ENCODE data around the gene GTF3C5. TPM values are rescaled to one million over a fixed set of nuclear protein-coding genes. Genes with fewer than 3 reads are reported as not detected.

Gene GTF3C5
- total RNA-seq, 4 donors from 2014 or later = 32.6 to 54.2 (median 39.0) TPM

DNA sequence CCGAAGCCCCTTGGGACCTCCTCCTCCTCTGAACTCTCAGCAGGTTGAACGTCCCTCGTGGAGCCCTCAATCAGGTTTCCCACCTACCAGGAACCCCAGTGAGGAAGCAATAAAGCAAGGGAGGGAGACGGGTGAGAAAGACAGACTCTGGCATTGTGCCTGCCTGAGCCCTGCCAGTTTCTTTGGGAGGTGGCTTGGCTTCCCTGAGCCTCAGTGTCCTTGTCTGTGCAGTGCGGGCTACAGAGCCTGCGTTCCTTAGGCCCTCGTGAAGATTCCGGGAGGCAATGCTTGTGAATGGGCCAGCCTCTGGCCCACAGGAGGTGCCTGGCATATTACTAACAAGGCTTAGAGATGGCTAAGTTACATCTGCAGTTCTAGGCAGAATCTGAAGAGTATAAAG is 11.9 kb downstream of the GTF3C5 start:
- DNase-seq (ENCODE audit: low spot score) = no peak
- ATAC-seq (ENCODE audit: low FRiP score) = no peak

DNA sequence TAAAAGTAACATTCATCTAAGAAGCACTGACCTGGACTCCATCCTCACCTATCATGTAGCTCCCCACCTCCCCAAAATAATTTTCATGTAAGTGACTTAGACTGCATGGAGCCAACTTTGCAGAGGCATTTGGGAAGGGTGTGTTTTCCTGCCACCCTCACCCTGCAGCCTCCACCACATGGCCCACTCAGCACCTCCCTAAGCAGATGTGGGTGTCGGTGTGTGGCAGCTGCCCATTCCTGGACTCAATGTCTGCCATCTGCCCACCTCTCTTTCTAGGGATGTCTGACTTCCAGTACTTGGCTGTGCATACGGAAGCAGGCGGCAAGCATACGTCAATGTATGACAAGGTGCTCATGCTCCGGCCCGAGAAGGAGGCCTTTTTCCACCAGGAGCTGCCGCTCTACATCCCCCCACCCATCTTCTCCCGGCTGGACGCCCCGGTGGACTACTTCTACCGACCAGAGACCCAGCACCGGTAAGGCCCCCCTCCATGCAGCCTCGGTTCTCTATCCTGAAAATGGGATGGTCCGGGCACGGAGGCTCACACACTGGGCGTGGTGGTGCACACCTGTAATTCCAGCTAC is 12.7 kb downstream of the GTF3C5 start:
- ATAC-seq (ENCODE audit: low FRiP score) = no peak
- DNase-seq (ENCODE audit: low spot score) = no peak
- TF ChIP-seq, protein P1, sequence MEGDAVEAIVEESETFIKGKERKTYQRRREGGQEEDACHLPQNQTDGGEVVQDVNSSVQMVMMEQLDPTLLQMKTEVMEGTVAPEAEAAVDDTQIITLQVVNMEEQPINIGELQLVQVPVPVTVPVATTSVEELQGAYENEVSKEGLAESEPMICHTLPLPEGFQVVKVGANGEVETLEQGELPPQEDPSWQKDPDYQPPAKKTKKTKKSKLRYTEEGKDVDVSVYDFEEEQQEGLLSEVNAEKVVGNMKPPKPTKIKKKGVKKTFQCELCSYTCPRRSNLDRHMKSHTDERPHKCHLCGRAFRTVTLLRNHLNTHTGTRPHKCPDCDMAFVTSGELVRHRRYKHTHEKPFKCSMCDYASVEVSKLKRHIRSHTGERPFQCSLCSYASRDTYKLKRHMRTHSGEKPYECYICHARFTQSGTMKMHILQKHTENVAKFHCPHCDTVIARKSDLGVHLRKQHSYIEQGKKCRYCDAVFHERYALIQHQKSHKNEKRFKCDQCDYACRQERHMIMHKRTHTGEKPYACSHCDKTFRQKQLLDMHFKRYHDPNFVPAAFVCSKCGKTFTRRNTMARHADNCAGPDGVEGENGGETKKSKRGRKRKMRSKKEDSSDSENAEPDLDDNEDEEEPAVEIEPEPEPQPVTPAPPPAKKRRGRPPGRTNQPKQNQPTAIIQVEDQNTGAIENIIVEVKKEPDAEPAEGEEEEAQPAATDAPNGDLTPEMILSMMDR (IDR thresholded peaks at IDR 0.05) = no peak

More for the DNA sequence above, 11.9 kb downstream of the GTF3C5 start:
- TF ChIP-seq, protein P1 (IDR thresholded peaks at IDR 0.05) = no peak

DNA sequence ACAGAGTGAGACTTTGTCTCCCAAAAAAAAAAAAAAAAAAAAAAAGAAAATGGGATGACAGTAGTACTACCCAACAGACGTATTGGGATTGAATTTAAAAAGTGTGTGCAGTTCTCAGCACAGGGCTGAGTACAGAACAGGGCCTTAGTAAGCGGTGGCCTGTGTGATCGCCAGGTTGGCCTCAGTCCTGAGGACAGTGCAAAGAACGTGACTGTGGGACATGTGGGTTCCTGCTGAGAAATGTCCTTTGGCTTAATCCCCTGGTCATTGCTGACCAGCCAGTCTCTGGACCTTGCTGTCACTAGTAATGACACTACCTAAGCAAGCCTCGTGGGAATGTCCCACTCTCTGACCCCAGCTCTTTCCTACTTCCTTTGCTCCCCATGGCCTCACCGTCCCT is 13.3 kb downstream of the GTF3C5 start:
- TF ChIP-seq, protein P1 (IDR thresholded peaks at IDR 0.05) = no peak
- no peak for DNase-seq (ENCODE audit: low spot score)
- ATAC-seq (ENCODE audit: low FRiP score) = no peak

DNA sequence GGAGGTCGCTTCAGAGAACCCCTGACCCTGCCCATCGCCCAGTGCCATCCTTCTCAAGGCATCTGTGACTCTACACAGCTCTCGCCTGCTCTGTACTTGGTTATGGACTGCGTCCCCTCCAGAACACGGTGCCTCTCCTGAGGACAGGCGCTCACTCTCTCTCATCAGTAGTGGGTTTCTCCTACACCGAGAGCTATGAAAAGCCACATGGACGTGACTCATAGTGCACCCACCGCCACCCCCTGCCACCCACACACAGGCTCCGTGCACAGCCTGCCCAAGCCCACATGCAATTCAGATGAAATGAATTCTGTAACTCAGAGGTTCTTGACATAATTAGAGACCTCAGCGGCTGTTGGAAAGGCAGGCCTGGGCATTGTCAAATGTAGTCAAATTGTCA is 13.9 kb downstream of the GTF3C5 start:
- ATAC-seq (ENCODE audit: low FRiP score) = no peak
- DNase-seq (ENCODE audit: low spot score) = no peak
- TF ChIP-seq, protein P1 (IDR thresholded peaks at IDR 0.05) = no peak

DNA sequence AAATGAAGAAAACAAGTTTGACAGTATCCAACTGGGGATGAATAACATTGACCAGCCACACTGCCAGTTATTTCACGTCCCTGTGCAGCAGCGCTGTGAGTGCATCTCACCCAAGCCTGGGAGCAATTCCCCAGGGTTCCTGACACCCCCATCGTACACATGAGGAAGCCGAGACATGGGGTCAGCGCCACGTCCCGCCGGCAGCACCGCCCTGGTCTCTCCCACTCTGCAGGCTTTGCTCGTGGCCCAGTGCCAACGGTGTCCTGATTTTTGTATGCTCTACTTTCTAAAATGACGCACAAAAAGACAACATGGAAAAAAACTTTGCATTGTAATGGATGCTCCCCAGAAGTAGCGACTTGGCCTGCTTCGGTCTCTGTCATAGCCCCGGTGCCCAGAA is 14.3 kb downstream of the GTF3C5 start:
- TF ChIP-seq, protein P1 (IDR thresholded peaks at IDR 0.05) = no peak
- no peak for ATAC-seq (ENCODE audit: low FRiP score)
- DNase-seq (ENCODE audit: low spot score) = no peak

DNA sequence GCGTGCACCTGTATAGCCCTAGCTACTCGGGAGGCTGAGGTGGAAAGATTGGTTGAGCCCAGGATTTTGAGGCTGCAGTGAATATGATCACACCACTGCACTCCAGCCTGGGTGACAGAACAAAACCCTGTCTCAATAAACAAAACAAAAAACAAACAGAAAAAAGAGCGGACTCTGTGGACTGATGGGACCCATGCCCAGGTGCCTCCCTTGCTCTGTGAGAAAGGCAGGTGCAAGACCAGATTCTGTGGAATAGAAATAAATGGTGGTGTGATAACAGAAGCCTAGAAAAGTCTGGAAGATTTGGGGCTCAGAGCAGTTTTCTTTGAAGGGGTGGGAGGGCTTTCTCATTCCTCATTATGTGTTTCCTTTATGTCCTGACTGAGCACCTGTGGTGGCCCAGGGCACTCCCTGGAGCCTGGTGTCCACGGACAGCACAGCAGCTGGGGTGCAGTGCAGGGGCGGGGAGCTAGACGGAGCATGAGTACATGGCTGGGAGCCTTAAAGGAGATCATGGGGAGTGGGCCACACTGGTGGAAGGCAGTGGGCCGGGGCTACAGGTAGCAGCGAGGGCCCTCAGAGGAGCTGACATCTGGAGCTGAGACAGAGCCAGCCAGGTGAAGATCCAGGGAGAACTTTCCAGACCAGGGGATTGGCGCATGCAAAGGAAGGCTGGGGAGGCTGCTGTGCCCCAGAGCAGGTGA is 15.6 kb downstream of the GTF3C5 start:
- no peak for DNase-seq (ENCODE audit: low spot score)
- TF ChIP-seq, protein P1 (IDR thresholded peaks at IDR 0.05) = no peak
- no peak for ATAC-seq (ENCODE audit: low FRiP score)

DNA sequence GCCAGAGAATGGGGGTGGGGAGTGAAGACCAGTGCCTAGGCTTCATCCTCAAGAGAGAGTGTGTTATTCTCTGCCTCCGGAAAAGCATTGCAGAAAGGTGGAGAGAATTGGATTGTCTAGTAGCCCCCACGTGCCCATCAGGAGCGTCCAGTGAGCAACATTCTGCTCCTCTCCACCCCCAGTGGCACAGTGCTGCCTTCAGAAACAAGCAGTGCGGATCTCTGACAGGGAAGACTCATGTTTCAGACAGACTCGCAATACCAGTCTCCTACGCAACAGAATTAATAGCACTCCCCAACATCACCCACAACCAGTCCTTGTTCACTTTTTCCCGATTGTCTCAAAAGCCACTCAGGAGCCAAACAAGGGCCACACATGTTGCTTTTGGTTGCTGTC is 16.1 kb downstream of the GTF3C5 start:
- TF ChIP-seq, protein P1 (IDR thresholded peaks at IDR 0.05) = no peak
- ATAC-seq (ENCODE audit: low FRiP score) (no peak), DNase-seq (ENCODE audit: low spot score) (no peak)
